Esophagus (tissue), 2 donors: ENCODE results near the gene SRRT. TPM values are rescaled to one million over a fixed set of nuclear protein-coding genes. Genes with fewer than 3 reads are reported as not detected.

Experiments
- H3K27ac ChIP-seq, 2 donors: one replicate each; pipeline ENCODE4 v1.5.1; 2013; ENCODE audit warnings: low read depth in 2 of 2, mild to moderate bottlenecking in 2 of 2, inconsistent platforms in 1 of 2, low read length in 1 of 2, moderate library complexity in 1 of 2
- H3K27me3 ChIP-seq, 2 donors: one replicate each; pipeline ENCODE4 v1.6.1; 2013; ENCODE audit warnings: low read length in 2 of 2, control low read depth in 1 of 2, mild to moderate bottlenecking in 1 of 2; ENCODE audit not compliant: insufficient read depth in 2 of 2, control insufficient read depth in 1 of 2
- H3K36me3 ChIP-seq, 2 donors: one replicate each; pipeline ENCODE4 v1.6.1; 2013; ENCODE audit warnings: low read length in 1 of 2; ENCODE audit not compliant: control insufficient read depth in 2 of 2, insufficient read depth in 2 of 2
- H3K4me1 ChIP-seq, 2 donors: one replicate each; pipeline ENCODE4 v1.6.1; 2013; ENCODE audit warnings: low read length in 1 of 2; ENCODE audit not compliant: control insufficient read depth in 2 of 2, insufficient read depth in 2 of 2
- H3K4me3 ChIP-seq, 2 donors: one replicate each; pipeline ENCODE4 v1.5.1; 2013; ENCODE audit warnings: low read length in 2 of 2, mild to moderate bottlenecking in 2 of 2, low read depth in 1 of 2, moderate library complexity in 1 of 2
- H3K9me3 ChIP-seq, 2 donors: one replicate each; pipeline ENCODE4 v1.6.1; 2013; ENCODE audit warnings: mild to moderate bottlenecking in 2 of 2, low read depth in 1 of 2, low read length in 1 of 2, moderate library complexity in 1 of 2; ENCODE audit not compliant: control insufficient read depth in 2 of 2, insufficient read depth in 1 of 2
- WGBS, 2 donors: extraction: QIAGEN DNeasy Blood & Tissue Kit; methylation state at CpG; one replicate each; pipeline ENCODE4 v1.1.7; 2013; 5-methylcytosine and 5-hydroxymethylcytosine counted together
- polyA plus RNA-seq, 2 donors: library from polyadenylated mRNA; stranded (reverse); fragments of 200-250 nt; gene quantifications; one replicate each; pipeline ENCODE4 v1.2.3, GENCODE V29; 2013
- donor health status: healthy with polysubstance abuse.
- donor health status: Bipolar disorder and iron deficiency.

The SRRT gene
- polyA plus RNA-seq, 2 donors: 70.7 to 105 TPM

DNA sequence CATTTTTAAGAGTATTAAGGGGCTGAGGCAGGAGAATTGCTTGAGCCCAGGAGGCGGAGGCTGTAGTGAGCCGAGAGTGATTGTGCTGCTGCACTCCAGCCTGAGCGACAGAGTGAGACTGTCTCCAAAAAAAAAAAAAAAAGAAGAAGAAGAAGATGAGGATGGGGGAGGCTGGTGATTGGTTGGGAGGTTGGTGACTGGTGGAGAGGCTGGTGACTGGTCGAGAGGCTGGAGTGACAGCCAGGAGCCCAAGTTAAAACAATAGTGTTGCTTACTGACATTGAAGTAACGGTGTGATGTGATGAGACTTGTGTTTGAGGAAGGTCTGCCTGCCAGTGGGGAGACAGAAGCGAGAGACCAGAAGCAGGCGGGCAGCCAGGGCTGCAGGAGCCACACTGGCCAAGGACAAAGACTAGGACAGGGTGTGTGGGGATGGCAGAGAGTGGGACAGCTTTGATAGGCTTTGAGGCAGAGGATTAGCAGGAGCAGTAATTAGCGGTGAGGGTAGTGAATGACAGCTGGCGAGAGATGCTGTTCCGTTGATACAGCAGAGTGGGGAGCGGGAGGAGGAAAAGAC is 4.9 kb downstream of the SRRT start:
- no peak overlapping the region for H3K4me3 ChIP-seq
- 79 to 86% methylated on average over 11 of the region's 11 CpGs for WGBS, 2 donors
- H3K9me3 ChIP-seq: no peaks in the 10 kb centered on the region
- H3K4me1 ChIP-seq: no peaks in the 10 kb centered on the region
- H3K36me3 ChIP-seq: peaks cover 13 to 29% of the 10 kb centered on the region in 2 donors
- no peaks in the 10 kb centered on the region for H3K27me3 ChIP-seq
- H3K27ac ChIP-seq: no peak overlapping the region

DNA sequence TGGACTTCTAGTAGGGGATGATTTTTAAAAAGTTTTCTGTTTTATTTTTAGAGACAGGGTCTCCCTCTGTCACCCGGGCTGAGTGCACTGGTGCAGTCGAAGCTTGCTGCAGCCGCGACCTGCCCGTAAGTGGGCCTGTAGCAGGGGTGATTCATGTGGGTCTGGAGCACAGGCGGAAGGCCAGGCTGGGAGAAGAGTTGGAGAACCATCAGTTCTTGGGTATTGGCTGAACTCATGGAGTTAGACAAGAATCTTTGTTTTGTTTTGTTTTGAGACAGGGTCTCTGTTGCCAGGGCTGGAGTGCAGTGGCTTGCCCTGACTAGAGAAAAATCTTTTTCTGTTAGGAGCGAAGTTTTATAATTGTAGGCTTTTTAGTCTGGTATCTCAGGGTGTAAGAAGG is 5.7 kb downstream of the SRRT start:
- WGBS, 2 donors: 86 to 90% methylated on average over 7 of the region's 7 CpGs
- Histone ChIP-seq H3K4me1 (no peaks in the 10 kb centered on the region), H3K27me3 (no peaks in the 10 kb centered on the region), H3K4me3 (no peak overlapping the region), H3K9me3 (no peaks in the 10 kb centered on the region), H3K27ac (no peak overlapping the region), H3K36me3 (peaks cover 22 to 38% of the 10 kb centered on the region in 2 donors)

DNA sequence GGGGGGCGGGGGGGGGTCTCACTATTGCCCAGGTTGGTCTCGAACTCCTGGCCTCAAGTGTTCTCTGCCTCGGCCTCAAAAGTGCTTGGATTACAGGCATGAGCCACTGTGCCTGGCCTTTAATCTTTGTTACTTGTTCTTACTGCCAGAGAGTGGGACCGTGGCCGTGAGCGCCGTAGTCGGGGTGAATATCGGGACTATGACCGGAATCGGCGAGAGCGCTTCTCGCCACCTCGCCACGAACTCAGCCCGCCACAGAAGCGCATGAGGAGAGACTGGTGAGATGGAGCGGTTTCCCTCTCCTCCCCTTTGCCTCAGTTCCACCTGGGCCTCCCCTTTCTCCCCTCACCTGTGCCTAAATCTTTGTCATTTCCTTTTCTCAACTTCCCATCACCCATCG is 6.2 kb downstream of the SRRT start:
- no peaks in the 10 kb centered on the region for H3K4me1 ChIP-seq
- no peak overlapping the region for H3K27ac ChIP-seq
- H3K9me3 ChIP-seq: no peaks in the 10 kb centered on the region
- no peaks in the 10 kb centered on the region for H3K27me3 ChIP-seq
- WGBS, 2 donors: 94 to 97% methylated on average over 18 to 20 of the region's 20 CpGs
- peaks cover 25 to 43% of the 10 kb centered on the region in 2 donors for H3K36me3 ChIP-seq
- no peak overlapping the region for H3K4me3 ChIP-seq

DNA sequence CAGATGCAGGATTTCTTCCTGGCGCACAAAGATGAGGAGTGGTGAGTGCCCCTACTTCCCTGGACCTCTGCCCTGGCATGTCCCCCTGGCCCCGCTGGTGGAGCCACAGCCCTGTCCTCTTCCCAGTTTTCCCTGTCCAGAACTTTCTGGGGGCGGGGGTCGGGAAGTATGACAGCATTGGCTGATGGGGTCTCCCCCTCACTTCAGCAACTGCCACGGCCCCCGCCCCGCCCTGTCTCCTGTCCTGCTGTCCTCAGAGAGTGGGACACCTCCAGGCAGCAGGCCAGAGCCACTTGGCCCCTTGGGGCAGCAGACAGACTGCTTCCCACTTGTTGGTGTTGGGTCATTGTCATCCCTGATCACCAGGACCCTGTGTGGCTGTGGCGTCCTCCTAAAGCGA is 7.3 kb downstream of the SRRT start:
- Histone ChIP-seq H3K27ac (no peak overlapping the region), H3K4me3 (no peak overlapping the region), H3K27me3 (no peaks in the 10 kb centered on the region), H3K9me3 (no peaks in the 10 kb centered on the region), H3K36me3 (peaks cover 31 to 53% of the 10 kb centered on the region in 2 donors), H3K4me1 (peaks cover 0 to 2% of the 10 kb centered on the region in 2 donors)
- WGBS, 2 donors: 90 to 92% methylated on average over 9 of the region's 9 CpGs

DNA sequence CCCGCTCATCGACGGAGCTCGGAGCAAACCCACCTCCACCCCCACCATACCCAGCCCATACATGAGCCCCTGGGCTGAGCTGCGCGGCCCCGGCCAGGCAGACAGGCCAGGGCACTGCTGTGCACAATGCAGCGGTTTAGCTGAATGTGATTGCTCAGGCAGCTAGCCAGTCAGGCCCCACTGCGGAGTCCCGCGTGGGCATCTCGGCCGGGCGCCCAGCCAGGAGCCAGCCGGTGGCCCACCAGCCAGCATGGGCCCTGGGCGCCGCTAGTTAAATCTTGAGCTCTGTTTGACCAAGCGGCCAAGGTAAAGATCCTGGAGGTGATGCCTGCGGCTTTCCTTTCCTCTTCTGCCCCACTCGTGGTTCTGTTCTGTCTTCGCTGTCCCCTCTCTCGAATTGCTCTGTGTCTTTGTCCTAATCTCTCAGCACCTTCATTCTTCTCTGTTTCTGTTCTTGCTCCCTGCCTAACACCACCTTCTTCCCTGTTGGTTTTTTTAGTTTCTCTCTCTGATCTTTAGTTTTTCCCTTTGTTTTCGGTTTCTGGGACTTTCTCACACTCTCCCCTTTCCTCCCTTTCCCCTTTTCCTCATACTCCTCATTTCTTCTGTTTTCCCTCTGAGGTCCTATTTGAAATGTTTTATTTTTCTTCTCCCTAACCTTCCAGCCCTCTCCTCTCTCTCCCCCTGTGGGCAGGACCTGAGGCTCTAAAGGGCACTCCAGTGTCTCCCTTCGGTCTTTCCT is 8.1 kb downstream of the SRRT start:
- Histone ChIP-seq H3K4me3 (no peak overlapping the region), H3K9me3 (no peaks in the 10 kb centered on the region), H3K27me3 (no peaks in the 10 kb centered on the region), H3K27ac (no peak overlapping the region), H3K36me3 (peaks cover 34 to 60% of the 10 kb centered on the region in 2 donors), H3K4me1 (peaks cover 0 to 5% of the 10 kb centered on the region in 2 donors)
- WGBS, 2 donors: 93 to 98% methylated on average over 24 of the region's 24 CpGs

DNA sequence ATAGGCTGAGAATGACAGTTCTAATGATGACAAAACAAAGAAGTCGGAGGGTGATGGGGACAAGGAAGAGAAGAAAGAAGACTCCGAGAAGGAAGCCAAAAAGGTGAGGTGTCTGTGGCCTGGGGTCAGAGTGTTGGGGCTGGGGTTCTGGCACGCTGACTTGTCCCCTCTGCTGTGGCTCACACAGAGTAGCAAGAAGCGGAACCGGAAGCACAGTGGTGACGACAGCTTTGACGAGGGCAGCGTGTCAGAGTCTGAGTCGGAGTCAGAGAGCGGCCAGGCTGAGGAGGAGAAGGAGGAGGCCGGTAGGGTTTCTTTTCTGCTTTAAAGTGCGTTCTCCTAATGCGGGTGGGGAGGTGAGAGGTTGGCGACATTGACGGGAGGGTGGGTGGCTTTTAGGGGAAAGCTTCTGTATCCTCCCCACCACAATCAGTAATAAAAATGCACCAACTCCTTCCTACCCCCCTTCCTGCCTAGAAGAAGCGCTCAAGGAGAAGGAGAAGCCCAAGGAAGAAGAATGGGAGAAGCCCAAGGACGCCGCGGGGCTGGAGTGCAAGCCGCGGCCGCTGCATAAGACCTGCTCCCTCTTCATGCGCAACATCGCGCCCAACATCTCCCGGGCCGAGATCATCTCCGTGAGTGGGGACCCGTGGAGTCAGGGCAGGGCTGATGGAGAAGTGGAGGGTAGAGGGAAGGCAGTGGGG is 10.0 kb downstream of the SRRT start:
- no peak overlapping the region for H3K27ac ChIP-seq
- H3K4me3 ChIP-seq: no peak overlapping the region
- peaks cover 34 to 62% of the 10 kb centered on the region in 2 donors for H3K36me3 ChIP-seq

DNA sequence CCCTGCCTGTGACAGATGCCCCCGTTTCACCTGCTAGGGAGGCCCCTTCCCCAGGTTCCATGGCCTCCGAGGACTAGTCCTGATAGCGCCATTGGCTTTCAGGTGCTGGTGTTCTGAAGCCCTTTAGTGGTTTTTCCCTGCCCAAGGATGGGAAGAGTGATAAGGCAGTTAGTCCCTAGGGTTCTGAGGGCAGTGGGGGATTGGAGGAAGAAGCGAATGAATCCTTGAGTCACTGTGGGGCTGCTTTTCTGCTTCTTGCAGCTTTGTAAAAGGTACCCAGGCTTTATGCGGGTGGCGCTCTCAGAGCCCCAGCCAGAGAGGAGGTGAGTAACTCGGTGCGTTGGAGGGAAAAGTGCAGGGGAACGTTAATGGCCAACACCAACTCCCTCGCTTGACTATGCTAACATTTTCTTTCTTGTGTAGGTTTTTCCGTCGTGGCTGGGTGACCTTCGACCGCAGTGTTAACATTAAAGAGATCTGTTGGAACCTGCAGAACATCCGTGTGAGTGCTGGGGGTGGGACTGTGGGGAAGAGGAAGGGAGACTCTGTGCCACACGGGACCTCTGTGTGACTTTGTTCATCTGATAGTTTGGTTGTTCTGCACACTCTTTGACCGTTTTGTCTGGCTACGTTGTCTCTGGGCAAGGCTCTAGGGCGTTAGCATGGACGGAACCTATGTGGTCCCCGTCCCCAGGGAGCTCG is 10.7 kb downstream of the SRRT start:
- peaks cover 34 to 60% of the 10 kb centered on the region in 2 donors for H3K36me3 ChIP-seq

More for the DNA sequence above, 10.0 kb downstream of the SRRT start:
- WGBS, 2 donors: 90% methylated on average over 28 to 29 of the region's 29 CpGs
- no peaks in the 10 kb centered on the region for H3K9me3 ChIP-seq
- peaks cover 0 to 12% of the 10 kb centered on the region in 2 donors for H3K4me1 ChIP-seq
- H3K27me3 ChIP-seq: no peaks in the 10 kb centered on the region

DNA sequence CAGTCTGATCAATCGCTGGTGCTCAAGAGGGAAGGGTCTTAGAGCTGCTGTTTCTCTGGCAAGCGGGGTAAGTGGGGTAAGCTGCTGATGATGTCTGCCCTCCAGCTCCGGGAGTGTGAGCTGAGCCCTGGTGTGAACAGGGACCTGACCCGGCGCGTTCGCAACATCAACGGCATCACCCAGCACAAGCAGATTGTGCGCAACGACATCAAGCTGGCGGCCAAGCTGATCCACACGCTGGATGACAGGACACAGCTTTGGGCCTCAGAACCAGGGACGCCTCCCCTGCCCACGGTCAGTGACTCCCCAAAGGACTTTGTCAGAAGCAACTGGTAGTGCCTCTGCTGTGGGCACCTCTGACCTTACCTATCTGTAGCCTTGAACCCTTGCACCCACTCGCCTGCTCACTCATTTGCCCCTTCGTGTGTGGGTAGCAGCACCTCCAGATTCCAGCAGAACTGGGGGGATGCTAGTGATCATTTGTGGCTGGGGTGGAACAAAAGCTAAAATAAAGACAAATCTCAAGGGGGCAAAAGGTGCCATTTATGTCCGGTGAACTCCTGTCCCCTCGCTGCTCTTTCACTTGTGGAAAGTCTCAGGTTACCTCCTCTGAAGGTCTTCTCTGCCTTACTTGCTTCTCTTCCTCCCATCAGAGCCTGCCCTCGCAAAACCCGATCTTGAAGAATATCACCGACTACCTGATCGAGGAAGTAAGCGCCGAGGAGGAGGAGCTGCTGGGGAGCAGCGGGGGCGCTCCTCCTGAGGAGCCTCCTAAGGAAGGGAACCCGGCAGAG is 11.4 kb downstream of the SRRT start:
- H3K4me1 ChIP-seq: peaks cover 0 to 22% of the 10 kb centered on the region in 2 donors
- no peak overlapping the region for H3K4me3 ChIP-seq
- H3K36me3 ChIP-seq: peaks cover 32 to 57% of the 10 kb centered on the region in 2 donors
- no peaks in the 10 kb centered on the region for H3K9me3 ChIP-seq
- WGBS, 2 donors: 88 to 89% methylated on average over 27 of the region's 27 CpGs
- no peaks in the 10 kb centered on the region for H3K27me3 ChIP-seq
- no peak overlapping the region for H3K27ac ChIP-seq

More for the DNA sequence above, 10.7 kb downstream of the SRRT start:
- Histone ChIP-seq H3K27ac (no peak overlapping the region), H3K27me3 (no peaks in the 10 kb centered on the region), H3K4me3 (no peak overlapping the region), H3K9me3 (no peaks in the 10 kb centered on the region), H3K4me1 (peaks cover 0 to 16% of the 10 kb centered on the region in 2 donors)
- 72 to 74% methylated on average over 22 of the region's 22 CpGs for WGBS, 2 donors
